ENCODE data around the gene CREB5. TPM values are rescaled to one million over a fixed set of nuclear protein-coding genes. Genes with fewer than 3 reads are reported as not detected.

CREB5 gene
- total and polyA plus RNA-seq, 2 of the 8 experiments (the other 6 are each of a cell fraction or from before 2014, with no cell fraction given): 2.4 to 2.7 TPM

- H3K4me2 ChIP-seq (ENCODE audit: insufficient read depth in 1 of 2, low read depth in 2 of 2, low read length in 2 of 2): no peak overlapping the region
- no peak overlapping the region for H3K4me3 ChIP-seq (ENCODE audit: extremely low read depth in 1 of 4, insufficient read depth in 2 of 4, low read depth in 3 of 4, low read length in 4 of 4)
- no peak overlapping the region for H3K56ac ChIP-seq (replicated peaks; ENCODE audit: insufficient read length, low read depth, low read length)
- H2BK5ac ChIP-seq (ENCODE audit: low read depth, low read length): no peak overlapping the region
- CTCF ChIA-PET (ENCODE audit: partially characterized antibody): interaction anchor here (1.4 to 2.8 kb wide), 3 partner anchors 10 to 190 kb away, joined by 4 to 7 read pairs (median 5); no protein-coding TSS in a partner anchor
- no peak overlapping the region for H3K4ac ChIP-seq (replicated peaks; ENCODE audit: insufficient read length, low read depth, low read length)
- DNase-seq (ENCODE audit: low read depth in 1 of 2, low spot score in 2 of 2) (no peak), FAIRE-seq (no peak)
- no peak overlapping the region for H2AFZ ChIP-seq (ENCODE audit: low read length)
- H3K18ac ChIP-seq (ENCODE audit: extremely low read depth, low read length): no peak overlapping the region
- no peak overlapping the region for H3K27ac ChIP-seq (ENCODE audit: low read depth, low read length)
- H3K23me2 ChIP-seq (ENCODE audit: low read depth, low read length): no peaks in the 10 kb centered on the region
- H3K79me2 ChIP-seq (ENCODE audit: control insufficient read depth in 1 of 2, insufficient read depth in 2 of 2, low read length in 2 of 2): no peaks in the 10 kb centered on the region
- H3K27me3 ChIP-seq (replicated peaks in 1 of 4; ENCODE audit: control insufficient read depth in 3 of 4, extremely low read depth in 1 of 4, insufficient read depth in 3 of 4, low read length in 3 of 4): peaks cover 0 to 3% (median 0%) of the 10 kb centered on the region in 4 experiments; a peak in 1 of 7 replicates
- H3K4me1 ChIP-seq (replicated peaks in 1 of 4; ENCODE audit: control insufficient read depth in 3 of 4, insufficient read depth in 4 of 4, low read length in 3 of 4): peaks cover 0 to 5% (median 0%) of the 10 kb centered on the region in 4 experiments; a peak in 2 of 7 replicates
- no peak overlapping the region for H2AK5ac ChIP-seq (ENCODE audit: low read depth, low read length)
- no peaks in the 10 kb centered on the region for H3K79me1 ChIP-seq (ENCODE audit: low read depth, low read length)
- no peaks in the 10 kb centered on the region for H4K20me1 ChIP-seq (replicated peaks in 1 of 2; ENCODE audit: control insufficient read depth in 1 of 2, insufficient read depth in 2 of 2, low read length in 2 of 2)
- no peak overlapping the region for H2BK12ac ChIP-seq (ENCODE audit: low read depth, low read length)
- H4K91ac ChIP-seq (replicated peaks; ENCODE audit: insufficient read length, low read length): no peak overlapping the region
- no peak overlapping the region for H3K14ac ChIP-seq (ENCODE audit: insufficient read length)
- H2BK120ac ChIP-seq (replicated peaks; ENCODE audit: low read depth, low read length): no peak overlapping the region
- no peak overlapping the region for H3K23ac ChIP-seq (ENCODE audit: insufficient read length)
- no peak overlapping the region for H4K8ac ChIP-seq (ENCODE audit: extremely low read depth, insufficient read depth, low read length)
- POLR2A ChIA-PET (ENCODE audit: partially characterized antibody): no interaction called here
- no peak overlapping the region for H2BK20ac ChIP-seq (ENCODE audit: low read length)
- no peaks in the 10 kb centered on the region for H3K36me3 ChIP-seq (ENCODE audit: control insufficient read depth in 2 of 4, insufficient read depth in 4 of 4, low read length in 3 of 4)
- no peak overlapping the region for H4K5ac ChIP-seq (ENCODE audit: insufficient read length, low read depth, low read length)
- H2BK15ac ChIP-seq (ENCODE audit: low read length): no peak overlapping the region
- WGBS, 2 experiments (ENCODE audit: extremely low coverage in 1 of 2, insufficient coverage in 1 of 2, insufficient read length in 1 of 2, insufficient replicate concordance in 2 of 2, low coverage in 1 of 2, low lambda C conversion rate in 2 of 2, missing lambda C conversion rate in 1 of 2): 87% methylated on average over 5 of the region's 5 CpGs; no CpG with 5 or more reads in 1 of the 2 experiments
- no peaks in the 10 kb centered on the region for H3K9me3 ChIP-seq (ENCODE audit: insufficient read depth in 2 of 2, low read depth in 1 of 2, low read length in 1 of 2)
- no peak overlapping the region for H3K9ac ChIP-seq (replicated peaks in 1 of 4; ENCODE audit: extremely low read depth in 1 of 4, low read depth in 3 of 4, low read length in 3 of 4)
- TF ChIP-seq CBX5 (IDR thresholded peaks at IDR 0.05; ENCODE audit: low read depth, low read length) (no peak), ATF3 (IDR thresholded peaks at IDR 0.05; ENCODE audit: insufficient read depth, low read depth, low read length) (no peak), TCF12 (IDR thresholded peaks at IDR 0.05; ENCODE audit: low read depth, low read length) (no peak), SIN3A (conservative IDR thresholded peaks at IDR 0.05 in 1 of 2, IDR thresholded peaks at IDR 0.05 in 1 of 2; ENCODE audit: low read depth in 1 of 2, low read length in 2 of 2) (no peak), ASH2L (IDR thresholded peaks at IDR 0.05; ENCODE audit: low read length) (no peak), YY1 (IDR thresholded peaks at IDR 0.05; ENCODE audit: low read depth, low read length) (no peak), KDM1A (IDR thresholded peaks at IDR 0.05; ENCODE audit: borderline replicate concordance, low read length) (no peak), TBP (IDR thresholded peaks at IDR 0.05; ENCODE audit: low read depth, low read length) (no peak), SUZ12 (IDR thresholded peaks at IDR 0.05; ENCODE audit: low read length) (no peak), SP4 (IDR thresholded peaks at IDR 0.05; ENCODE audit: low read length) (no peak), POLR2A (IDR thresholded peaks at IDR 0.05; ENCODE audit: control extremely low read depth in 1 of 2, low read depth in 2 of 2, low read length in 2 of 2) (no peak), KDM4A (IDR thresholded peaks at IDR 0.05; ENCODE audit: low read depth, low read length, severe bottlenecking) (no peak), POU5F1 (IDR thresholded peaks at IDR 0.05; ENCODE audit: low read depth, low read length) (no peak), GABPA (IDR thresholded peaks at IDR 0.05; ENCODE audit: borderline replicate concordance, insufficient read depth, low read length) (no peak)
Measured at GRCh38 chr7:28623105-28623730, 210.9 kb downstream of the CREB5 start.
